Endothelial cell of umbilical vein (primary cell): Measurements from ENCODE around the gene CKB. TPM values are rescaled to one million over a fixed set of nuclear protein-coding genes. Genes with fewer than 3 reads are reported as not detected.

ENCODE experiments used
- BruUV-seq: library from RNA; stranded (reverse); fragments of 400-500 nt; replicated peaks from 2 replicates; lab custom pipeline; 2021; lab: Mats Ljungman, UMichigan
- CTCF ChIA-PET: fragments of 300-600, 350-600 bp; sonication (Branson Sonifier 250); formaldehyde crosslinking; loops from one replicate; lab custom pipeline; 2021; ENCODE audit warnings: antibody characterized with exemption, inconsistent platforms; lab: Charles Lee
- POLR2A ChIA-PET: fragments of 300-600, 350-600 bp; sonication (Branson Sonifier 250); formaldehyde crosslinking; loops from one replicate; lab custom pipeline; 2021; ENCODE audit warnings: antibody characterized with exemption, inconsistent platforms; lab: Charles Lee
- DNase-seq: peaks from one replicate; pipeline ENCODE4 v3.0.0-alpha.2; 2011; ENCODE audit warnings: low read depth, low spot score
- FAIRE-seq: peaks from 2 replicates; lab custom pipeline; 2011; peaks lifted over from hg19 to GRCh38; lab: Jason Lieb, UNC
- H2AFZ ChIP-seq: 2 replicates; pipeline ENCODE4 v1.6.0; 2012; ENCODE audit warnings: low read depth, low read length, control low read depth, inconsistent platforms
- H3K27ac ChIP-seq: 2 replicates; pipeline ENCODE4 v1.5.1; 2011; ENCODE audit warnings: low read depth, mild to moderate bottlenecking, control low read depth, low read length, moderate library complexity; ENCODE audit not compliant: insufficient read depth
- H3K27me3 ChIP-seq, 2 experiments: 2 replicates each; pipeline versions ENCODE4 v1.6.0 to v1.6.1; 2011; ENCODE audit warnings: low read length in 2 of 2, mixed read lengths in 1 of 2; ENCODE audit not compliant: control insufficient read depth in 2 of 2, insufficient read depth in 2 of 2
- H3K36me3 ChIP-seq, 2 experiments: 2 replicates in 1 of 2; 3 replicates in 1 of 2; pipeline ENCODE4 v1.5.1; 2011; ENCODE audit warnings: low read length in 2 of 2, mild to moderate bottlenecking in 1 of 2, moderate library complexity in 1 of 2; ENCODE audit not compliant: control insufficient read depth in 2 of 2, insufficient read depth in 2 of 2; ENCODE audit errors: extremely low read depth in 1 of 2
- H3K4me1 ChIP-seq: 3 replicates; pipeline ENCODE4 v1.5.1; 2011; ENCODE audit warnings: mild to moderate bottlenecking, low read length; ENCODE audit not compliant: control insufficient read depth, insufficient read depth; ENCODE audit errors: extremely low read depth
- H3K4me2 ChIP-seq: 2 replicates; pipeline ENCODE4 v1.6.1; 2011; ENCODE audit warnings: low read length, control low read depth, mixed read lengths; ENCODE audit not compliant: insufficient read depth
- H3K4me3 ChIP-seq, 3 experiments: fragments of 200-600 bp in 1 of 3; sonication (generic), shearing (Covaris generic) in 1 of 3; replicated peaks in 1 of 3; 2 replicates each; pipeline ENCODE4 v1.5.1; 2011 to 2016; ENCODE audit warnings: control low read depth in 3 of 3, low read length in 3 of 3, mild to moderate bottlenecking in 2 of 3, inconsistent platforms in 1 of 3, low read depth in 1 of 3, moderate library complexity in 1 of 3; ENCODE audit not compliant: insufficient read depth in 1 of 3
- H3K79me2 ChIP-seq: 2 replicates; pipeline ENCODE4 v1.6.0; 2012; ENCODE audit warnings: low read length, inconsistent platforms; ENCODE audit not compliant: control insufficient read depth, insufficient read depth
- H3K9ac ChIP-seq: replicated peaks from 2 replicates; pipeline ENCODE3; 2011; ENCODE audit warnings: low read length, control low read depth; ENCODE audit not compliant: insufficient read depth; ENCODE audit errors: extremely low read depth
- H3K9me1 ChIP-seq: replicated peaks from 3 replicates; pipeline ENCODE4 v1.6.0; 2011; ENCODE audit warnings: mild to moderate bottlenecking, low read length; ENCODE audit not compliant: control insufficient read depth, insufficient read depth; ENCODE audit errors: extremely low read depth
- H3K9me3 ChIP-seq: replicated peaks from 2 replicates; pipeline ENCODE4 v1.5.1; 2012; ENCODE audit warnings: low read length, inconsistent platforms; ENCODE audit not compliant: control insufficient read depth, insufficient read depth
- H4K20me1 ChIP-seq: replicated peaks from 2 replicates; pipeline ENCODE3; 2011; ENCODE audit warnings: mild to moderate bottlenecking, low read length; ENCODE audit not compliant: control insufficient read depth, insufficient read depth; ENCODE audit errors: extremely low read depth
- CTCF ChIP-seq, 2 donors: IDR thresholded peaks; 1 replicate in 1 of 2; 2 replicates in 1 of 2; pipeline ENCODE4 v1.5.1; 2011; ENCODE audit warnings: low read length in 2 of 2, mild to moderate bottlenecking in 2 of 2, moderate library complexity in 2 of 2, control low read depth in 1 of 2, inconsistent platforms in 1 of 2, low read depth in 1 of 2; ENCODE audit not compliant: insufficient read depth in 1 of 2; ENCODE audit errors: extremely low read depth in 1 of 2
- EZH2 ChIP-seq: IDR thresholded peaks from 2 replicates; pipeline ENCODE4 v1.6.1; 2012; ENCODE audit warnings: borderline replicate concordance, low read depth, mild to moderate bottlenecking, moderate library complexity, low read length, inconsistent platforms; ENCODE audit not compliant: severe bottlenecking
- FOS ChIP-seq: IDR thresholded peaks from 2 replicates; pipeline ENCODE4 v1.6.1; 2011; ENCODE audit warnings: mild to moderate bottlenecking, low read length, moderate library complexity, borderline replicate concordance; ENCODE audit not compliant: insufficient read depth
- GATA2 ChIP-seq: IDR thresholded peaks from 2 replicates; pipeline ENCODE4 v1.7.0; 2011; ENCODE audit warnings: low read depth, mild to moderate bottlenecking, moderate library complexity, mixed read lengths, low read length; ENCODE audit not compliant: insufficient read length, insufficient read depth
- JUN ChIP-seq: IDR thresholded peaks from 2 replicates; pipeline ENCODE4 v1.6.1; 2011; ENCODE audit warnings: borderline replicate concordance, low read depth; ENCODE audit not compliant: insufficient read length, insufficient read depth
- MAX ChIP-seq: IDR thresholded peaks from 2 replicates; pipeline ENCODE4 v1.6.1; 2011; ENCODE audit not compliant: insufficient read depth, insufficient read length
- MYC ChIP-seq: IDR thresholded peaks from one replicate; pipeline ENCODE4 v1.6.1; 2011; ENCODE audit warnings: mild to moderate bottlenecking, low read depth, low read length
- POLR2A ChIP-seq: IDR thresholded peaks from 2 replicates; pipeline ENCODE4 v1.6.1; 2012; ENCODE audit warnings: low read depth, mild to moderate bottlenecking, control low read depth, low read length
- POLR2AphosphoS5 ChIP-seq: IDR thresholded peaks from 2 replicates; pipeline ENCODE4 v1.6.1; 2012; ENCODE audit warnings: low read depth, mild to moderate bottlenecking, control low read depth, low read length, moderate library complexity; ENCODE audit not compliant: insufficient read depth
- dilution Hi-C: fragments of 300-500 bp; cut with MboI; formaldehyde crosslinking; loops from one replicate; pipeline ENCODE4 v1.15.0; 2019; ENCODE audit warnings: low sequenced_read_pairs; ENCODE audit not compliant: extremely low pct_ligation_motif_present
- intact Hi-C: fragments of 100-400 bp; cut with micrococcal nuclease; formaldehyde crosslinking; loops from one replicate; pipeline ENCODE4 v1.10.0; 2022
- polyA plus RNA-seq, 4 experiments: library from polyadenylated mRNA; depleted of rRNA in 3 of 4; stranded (reverse) in 3 of 4; unstranded in 1 of 4; fragments of >200 nt; gene quantifications; 2 replicates each; pipeline versions ENCODE4 v1.2.1 to v1.2.3, GENCODE V29; 2011 to 2012; ENCODE audit warnings: missing spikeins in 1 of 4
- total RNA-seq: library from RNA; stranded (reverse); gene quantifications from 2 replicates; pipeline ENCODE4 v1.2.3, GENCODE V29; 2021

The CKB gene
- total and polyA plus RNA-seq, 2 donors (not counting 3 experiments of a cell fraction or from before 2014, with no cell fraction given), result 4.0 to 6.9 TPM

GRCh38 chr14:103504991-103505565 is 17.6 kb downstream of the CKB start:
- BruUV-seq, result no TSS peak
- intact Hi-C loops, result no loop called here
- CTCF ChIA-PET, result interaction anchor here (2.6 kb wide), 1 partner anchor 14 kb away, joined by 17 read pairs; no protein-coding TSS in a partner anchor

More at GRCh38 chr14:103504991-103505565, 17.6 kb downstream of the CKB start:
- no peak overlapping the region for H3K4me2 ChIP-seq
- H3K27ac ChIP-seq, result no peak overlapping the region
- H3K4me3 ChIP-seq, result no peak overlapping the region
- no peaks in the 10 kb centered on the region for H3K9me3 ChIP-seq
- H3K4me1 ChIP-seq, result no peaks in the 10 kb centered on the region
- H3K79me2 ChIP-seq, result no peaks in the 10 kb centered on the region
- no peak for DNase-seq
- no peak for FAIRE-seq
- no peaks in the 10 kb centered on the region for H4K20me1 ChIP-seq
- no peak for TF ChIP-seq POLR2AphosphoS5
- no peak for TF ChIP-seq MYC
- TF ChIP-seq GATA2, result no peak
- TF ChIP-seq CTCF (IDR thresholded peaks at IDR 0.05; ENCODE audit: extremely low read depth in 1 of 2, insufficient read depth in 1 of 2, low read depth in 1 of 2, low read length in 2 of 2), result no peak
- TF ChIP-seq POLR2A, result no peak
- no peak for TF ChIP-seq MAX
- TF ChIP-seq EZH2, result no peak
- TF ChIP-seq JUN, result no peak
- no peak for TF ChIP-seq FOS
- peaks cover 12 to 33% of the 10 kb centered on the region in 2 experiments for H3K36me3 ChIP-seq
- POLR2A ChIA-PET, result no interaction called here
- no peak overlapping the region for H2AFZ ChIP-seq
- dilution Hi-C loops, result no loop called here
- no peaks in the 10 kb centered on the region for H3K27me3 ChIP-seq
- no peak overlapping the region for H3K9ac ChIP-seq
- H3K9me1 ChIP-seq, result no peaks in the 10 kb centered on the region
